Spleen (tissue), 11 donors: Measurements from ENCODE around the gene DAAM2. TPM values are rescaled to one million over a fixed set of nuclear protein-coding genes. Genes with fewer than 3 reads are reported as not detected.

Experiments used
- DNase-seq: peaks from one replicate; pipeline ENCODE4 v3.0.0-alpha.2; 2020
- H3K27ac ChIP-seq, 8 donors: fragments of 200-600 bp; sonication (generic) in 7 of 8; 1 replicate in 4 of 8; 2 replicates in 4 of 8; pipeline versions ENCODE4 v1.5.0 to v1.8.0; 2016 to 2021; ENCODE audit warnings: inconsistent platforms in 4 of 8, mild to moderate bottlenecking in 4 of 8, moderate library complexity in 1 of 8
- H3K27me3 ChIP-seq, 7 donors: fragments of 200-600 bp; sonication (generic) in 6 of 7; replicated peaks in 1 of 7; 1 replicate in 4 of 7; 2 replicates in 3 of 7; pipeline versions ENCODE4 v1.5.0 to v1.8.0; 2016 to 2021; ENCODE audit warnings: inconsistent platforms in 3 of 7, mild to moderate bottlenecking in 1 of 7
- H3K36me3 ChIP-seq, 6 donors: fragments of 200-600 bp; sonication (generic) in 5 of 6; 1 replicate in 4 of 6; 2 replicates in 2 of 6; pipeline versions ENCODE4 v1.5.0 to v1.8.0; 2016 to 2021; ENCODE audit warnings: inconsistent platforms in 2 of 6
- H3K4me1 ChIP-seq, 6 donors: fragments of 200-600 bp; sonication (generic) in 5 of 6; 1 replicate in 3 of 6; 2 replicates in 3 of 6; pipeline versions ENCODE4 v1.5.0 to v1.8.0; 2016 to 2021; ENCODE audit warnings: inconsistent platforms in 3 of 6
- H3K4me3 ChIP-seq, 8 donors: fragments of 200-600 bp; sonication (generic) in 7 of 8; 1 replicate in 4 of 8; 2 replicates in 4 of 8; pipeline versions ENCODE4 v1.5.0 to v1.8.0; 2016 to 2021; ENCODE audit warnings: inconsistent platforms in 4 of 8, mild to moderate bottlenecking in 4 of 8, moderate library complexity in 2 of 8
- H3K9me3 ChIP-seq, 8 donors: fragments of 200-600 bp; sonication (generic) in 7 of 8; 1 replicate in 4 of 8; 2 replicates in 4 of 8; pipeline versions ENCODE4 v1.5.0 to v1.8.0; 2016 to 2021; ENCODE audit warnings: inconsistent platforms in 4 of 8
- POLR2A ChIP-seq, 3 donors: fragments of 450-650 bp; IDR thresholded peaks; one replicate each; pipeline ENCODE4 v1.5.1; 2017; ENCODE audit warnings: antibody characterized with exemption in 3 of 3, mild to moderate bottlenecking in 1 of 3
- POLR2AphosphoS5 ChIP-seq, 3 donors: sonication (generic); formaldehyde crosslinking; IDR thresholded peaks; one replicate each; pipeline ENCODE4 v1.5.1; 2017; ENCODE audit warnings: antibody characterized with exemption in 3 of 3
- WGBS, 5 donors: extraction: QIAGEN DNeasy Blood & Tissue Kit in 3 of 5; methylation state at CpG; one replicate each; pipeline versions ENCODE4 v1.1.5 to v1.1.7; 2013 to 2018; 5-methylcytosine and 5-hydroxymethylcytosine counted together
- intact Hi-C: fragments of 100-400 bp; cut with DNase I; formaldehyde crosslinking; loops from one replicate; pipeline ENCODE4 v1.15.0; 2023; ENCODE audit warnings: low total_unique reads
- polyA plus RNA-seq, 3 donors: library from polyadenylated mRNA; stranded (reverse); fragments of 200-250 nt; gene quantifications; one replicate each; pipeline ENCODE4 v1.2.1, GENCODE V29; 2013
- total RNA-seq, 7 donors: library from RNA; depleted of rRNA in 3 of 7; stranded (reverse); fragments of >200 nt in 3 of 7; fragmentation: NEBNext Ultra II Directional in 4 of 7; extraction: Animal tissue kit (Norgen Biotek cat#: 25700) in 4 of 7; gene quantifications; one replicate each; pipeline versions ENCODE4 v1.1.0 to v1.2.1, GENCODE V29; 2016 to 2021
- TF ChIP-seq, protein P1 (sequence below), 11 experiments: fragments of 200-600 bp in 7 of 11; fragments of 450-650 bp in 4 of 11; sonication (generic) in 4 of 11; IDR thresholded peaks in 8 of 11; conservative IDR thresholded peaks in 3 of 11; 1 replicate in 7 of 11; 2 replicates in 4 of 11; pipeline versions ENCODE4 v1.4.0 to v1.8.0; 2016 to 2021; ENCODE audit warnings: antibody characterized with exemption in 11 of 11, inconsistent platforms in 4 of 11, mild to moderate bottlenecking in 1 of 11
- donor health status: healthy with polysubstance abuse.
- donor health status: DM: no; HTN: no; CAD: no; lungs with moderate emphysema.
- donor health status: DM: no; HTN: no; CAD: no.
- donor health status: Bipolar disorder and iron deficiency.
- donor health status: healthy.
- donor health status: DM: no; HTN: no; CAD: no.
- donor health status: DM: yes; HTN: yes; CAD: no.

The DAAM2 gene
- total and polyA plus RNA-seq, 10 donors = 6.0 to 115 (median 73.8) TPM

DNA sequence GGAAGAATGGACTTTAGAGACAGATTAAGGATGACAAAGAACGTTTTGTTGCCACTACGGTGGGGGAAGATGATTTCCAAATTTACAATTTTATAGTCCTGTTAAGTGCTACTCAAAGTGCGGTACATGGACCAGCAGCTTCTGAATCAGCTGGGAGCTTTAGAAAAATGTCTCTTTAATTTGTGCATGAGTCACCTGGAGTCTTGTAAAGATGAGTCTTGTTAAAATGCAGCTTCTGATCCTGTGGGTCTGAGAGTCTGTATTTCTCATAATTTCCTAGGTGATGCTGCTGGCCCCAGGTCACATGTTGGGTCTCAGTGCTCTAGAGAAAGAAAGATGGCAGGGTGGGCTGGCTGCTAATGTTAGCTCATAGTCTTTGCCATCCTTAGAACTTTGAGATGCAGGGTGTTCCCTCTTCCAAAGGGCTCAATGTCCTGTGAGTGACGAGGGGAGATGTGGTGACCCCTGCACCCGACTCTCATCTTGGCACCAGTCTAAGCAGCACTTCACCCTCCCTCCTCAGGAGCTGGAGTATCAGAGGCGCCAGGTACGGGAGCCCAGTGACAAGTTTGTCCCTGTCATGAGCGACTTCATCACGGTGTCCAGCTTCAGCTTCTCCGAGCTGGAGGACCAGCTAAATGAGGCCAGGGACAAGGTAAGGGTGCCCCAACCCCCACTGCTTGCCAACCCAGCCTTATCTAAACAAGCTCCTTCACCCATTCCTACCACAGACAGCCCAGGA lies 107.5 kb downstream of the DAAM2 start:
- Histone ChIP-seq H3K36me3 (peaks cover 0 to 100% (median 6%) of the 10 kb centered on the region in 6 donors), H3K4me3 (no peak overlapping the region), H3K4me1 (no peaks in the 10 kb centered on the region), H3K27me3 (peaks cover 0 to 6% (median 0%) of the 10 kb centered on the region in 7 donors), H3K9me3 (no peaks in the 10 kb centered on the region), H3K27ac (no peak overlapping the region)
- TF ChIP-seq POLR2A (IDR thresholded peaks at IDR 0.05) (no peak), POLR2AphosphoS5 (IDR thresholded peaks at IDR 0.05) (peak in 1 of 3 donors; percentile 10)
- WGBS, 5 donors = 75 to 94% (median 88%) methylated on average over 10 of the region's 10 CpGs
- intact Hi-C loops = loop anchor here (10.0 kb wide), 1 partner anchor 525 kb away; no protein-coding TSS in a partner anchor
- no peak for DNase-seq

DNA sequence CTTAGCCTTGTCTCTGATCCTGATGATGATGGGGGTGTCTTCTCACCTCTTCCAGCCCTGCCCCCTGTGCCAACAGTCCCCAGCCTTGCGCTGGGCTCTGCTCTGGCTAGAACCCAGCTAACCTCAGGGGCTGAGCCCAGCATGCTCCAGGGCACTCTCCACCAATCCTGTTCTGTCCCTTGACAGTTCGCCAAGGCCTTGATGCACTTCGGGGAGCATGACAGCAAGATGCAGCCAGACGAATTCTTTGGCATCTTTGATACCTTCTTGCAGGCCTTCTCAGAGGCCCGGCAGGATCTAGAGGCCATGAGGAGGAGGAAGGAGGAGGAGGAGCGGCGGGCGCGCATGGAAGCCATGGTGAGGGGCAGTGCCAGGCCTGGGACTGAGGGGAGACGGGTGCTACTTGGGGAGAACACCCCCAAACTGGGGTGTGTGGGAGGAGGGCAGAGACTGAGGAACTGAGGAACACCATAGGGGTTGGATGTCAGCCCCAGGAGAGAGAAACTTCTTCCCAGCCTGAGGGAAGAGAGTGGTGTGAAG lies 109.0 kb downstream of the DAAM2 start:
- H3K27ac ChIP-seq = peak overlapping the region in 1 of 8 donors; percentile 13
- DNase-seq = peak; percentile 71
- H3K9me3 ChIP-seq = no peaks in the 10 kb centered on the region
- 81 to 93% (median 85%) methylated on average over 10 of the region's 10 CpGs for WGBS, 5 donors
- H3K4me1 ChIP-seq = no peaks in the 10 kb centered on the region
- H3K27me3 ChIP-seq = peaks cover 0 to 6% (median 0%) of the 10 kb centered on the region in 7 donors
- H3K36me3 ChIP-seq = peaks cover 0 to 100% (median 6%) of the 10 kb centered on the region in 6 donors
- no peak overlapping the region for H3K4me3 ChIP-seq
- intact Hi-C loops = no loop called here
- TF ChIP-seq POLR2AphosphoS5 (IDR thresholded peaks at IDR 0.05) (peak in 1 of 3 donors; percentile 4), POLR2A (IDR thresholded peaks at IDR 0.05) (no peak)

DNA sequence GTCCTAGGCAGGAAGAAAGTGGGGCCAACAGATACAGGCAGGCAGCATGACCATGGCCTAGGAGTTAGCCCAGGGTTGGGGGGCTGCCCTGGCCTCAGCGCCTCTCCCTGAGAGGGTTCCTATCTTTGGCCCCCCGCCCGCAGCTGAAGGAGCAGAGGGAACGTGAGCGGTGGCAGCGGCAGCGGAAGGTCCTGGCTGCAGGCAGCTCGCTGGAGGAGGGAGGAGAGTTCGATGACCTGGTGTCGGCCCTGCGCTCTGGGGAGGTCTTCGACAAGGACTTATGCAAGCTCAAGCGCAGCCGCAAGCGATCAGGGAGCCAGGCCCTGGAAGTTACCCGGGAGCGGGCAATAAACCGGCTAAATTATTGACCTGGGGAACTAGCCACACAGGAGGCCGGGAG lies 109.5 kb downstream of the DAAM2 start:
- WGBS, 5 donors = 78 to 90% (median 86%) methylated on average over 18 to 19 of the region's 19 CpGs
- peak; percentile 63 for DNase-seq
- peaks cover 0 to 100% (median 5%) of the 10 kb centered on the region in 6 donors for H3K36me3 ChIP-seq
- H3K9me3 ChIP-seq = no peaks in the 10 kb centered on the region
- peaks cover 0 to 4% (median 0%) of the 10 kb centered on the region in 7 donors for H3K27me3 ChIP-seq
- TF ChIP-seq POLR2AphosphoS5 (IDR thresholded peaks at IDR 0.05) = peak in 2 of 3 donors; percentile 26 to 66
- TF ChIP-seq, protein P1, sequence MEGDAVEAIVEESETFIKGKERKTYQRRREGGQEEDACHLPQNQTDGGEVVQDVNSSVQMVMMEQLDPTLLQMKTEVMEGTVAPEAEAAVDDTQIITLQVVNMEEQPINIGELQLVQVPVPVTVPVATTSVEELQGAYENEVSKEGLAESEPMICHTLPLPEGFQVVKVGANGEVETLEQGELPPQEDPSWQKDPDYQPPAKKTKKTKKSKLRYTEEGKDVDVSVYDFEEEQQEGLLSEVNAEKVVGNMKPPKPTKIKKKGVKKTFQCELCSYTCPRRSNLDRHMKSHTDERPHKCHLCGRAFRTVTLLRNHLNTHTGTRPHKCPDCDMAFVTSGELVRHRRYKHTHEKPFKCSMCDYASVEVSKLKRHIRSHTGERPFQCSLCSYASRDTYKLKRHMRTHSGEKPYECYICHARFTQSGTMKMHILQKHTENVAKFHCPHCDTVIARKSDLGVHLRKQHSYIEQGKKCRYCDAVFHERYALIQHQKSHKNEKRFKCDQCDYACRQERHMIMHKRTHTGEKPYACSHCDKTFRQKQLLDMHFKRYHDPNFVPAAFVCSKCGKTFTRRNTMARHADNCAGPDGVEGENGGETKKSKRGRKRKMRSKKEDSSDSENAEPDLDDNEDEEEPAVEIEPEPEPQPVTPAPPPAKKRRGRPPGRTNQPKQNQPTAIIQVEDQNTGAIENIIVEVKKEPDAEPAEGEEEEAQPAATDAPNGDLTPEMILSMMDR (IDR thresholded peaks at IDR 0.05 in 8 of 11, conservative IDR thresholded peaks at IDR 0.05 in 3 of 11) = no peak
- TF ChIP-seq POLR2A (IDR thresholded peaks at IDR 0.05) = no peak
- no peak overlapping the region for H3K4me3 ChIP-seq
- intact Hi-C loops = no loop called here
- no peaks in the 10 kb centered on the region for H3K4me1 ChIP-seq
- peak overlapping the region in 1 of 8 donors; percentile 13 for H3K27ac ChIP-seq

DNA sequence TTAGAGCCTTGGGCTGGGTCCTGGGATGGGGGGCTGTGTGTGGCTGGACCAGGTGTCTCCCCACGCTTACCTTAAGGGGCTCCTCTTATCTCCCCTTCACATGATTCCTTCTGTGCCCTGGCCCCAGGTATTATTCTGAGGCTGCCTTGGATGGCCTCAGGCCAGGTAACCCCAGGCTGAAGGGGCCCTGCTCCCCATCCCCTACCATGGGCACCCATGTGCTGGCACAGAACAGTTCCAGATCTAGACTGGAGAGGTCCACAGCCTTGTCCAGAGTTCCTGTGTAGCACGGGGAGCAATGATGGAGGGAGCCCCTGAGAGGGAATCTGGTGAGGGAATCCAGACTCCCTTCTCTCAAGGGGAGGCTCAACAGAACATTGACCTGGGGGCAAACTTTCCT lies 110.0 kb downstream of the DAAM2 start:
- H3K36me3 ChIP-seq = peaks cover 0 to 100% (median 4%) of the 10 kb centered on the region in 6 donors
- no peaks in the 10 kb centered on the region for H3K9me3 ChIP-seq
- TF ChIP-seq, protein P1 (IDR thresholded peaks at IDR 0.05 in 8 of 11, conservative IDR thresholded peaks at IDR 0.05 in 3 of 11) = no peak
- TF ChIP-seq POLR2A (IDR thresholded peaks at IDR 0.05) = no peak
- no peak for TF ChIP-seq POLR2AphosphoS5 (IDR thresholded peaks at IDR 0.05)
- H3K27me3 ChIP-seq = no peaks in the 10 kb centered on the region
- intact Hi-C loops = no loop called here
- H3K27ac ChIP-seq = no peak overlapping the region
- 70 to 94% (median 87%) methylated on average over 2 of the region's 2 CpGs for WGBS, 5 donors
- DNase-seq = peak; percentile 40
- H3K4me1 ChIP-seq = no peaks in the 10 kb centered on the region
- H3K4me3 ChIP-seq = no peak overlapping the region
